GM13976 (cell line): ENCODE results near the gene FAM221B.

Source experiments
- DNase-seq: peaks from one replicate; pipeline ENCODE4 v3.0.0; 2012; ENCODE audit warnings: low spot score
- CTCF ChIP-seq: IDR thresholded peaks from 2 replicates; pipeline ENCODE4 v1.5.1; 2012; ENCODE audit warnings: borderline replicate concordance, mild to moderate bottlenecking; ENCODE audit not compliant: insufficient read depth; ENCODE audit errors: extremely low read depth, missing control alignments, control extremely low read depth
- in situ Hi-C: fragments of 300-500 bp; cut with MboI; formaldehyde crosslinking; loops from one replicate; pipeline ENCODE4 v1.12.0; 2022; ENCODE audit warnings: low sequenced_read_pairs, mixed read lengths, inconsistent platforms; ENCODE audit not compliant: unreplicated experiment

The FAM221B gene

GRCh38 chr9:35835216-35835632 lies 6.7 kb upstream of the FAM221B start:
- DNase-seq, result no peak
- in situ Hi-C loops, result no loop called here
- no peak for TF ChIP-seq CTCF

GRCh38 chr9:35834260-35835215 lies 6.0 kb upstream of the FAM221B start:
- TF ChIP-seq CTCF, result no peak
- in situ Hi-C loops, result no loop called here
- no peak for DNase-seq

- in situ Hi-C loops, result no loop called here
- no peak for DNase-seq
These were observed 4.3 kb upstream of the FAM221B start for GRCh38 chr9:35832814-35833213.

GRCh38 chr9:35831040-35831439 lies 2.5 kb upstream of the FAM221B start:
- in situ Hi-C loops, result no loop called here
- no peak for TF ChIP-seq CTCF
- DNase-seq, result no peak

More at GRCh38 chr9:35832814-35833213, 4.3 kb upstream of the FAM221B start:
- TF ChIP-seq CTCF, result no peak

- in situ Hi-C loops, result loop anchor here (10.0 kb wide), 1 partner anchor 55 kb away; no protein-coding TSS in a partner anchor
- DNase-seq, result no peak
- no peak for TF ChIP-seq CTCF
These were observed 1.2 kb upstream of the FAM221B start for GRCh38 chr9:35829764-35830096.

GRCh38 chr9:35829084-35829763 lies 692 bp upstream of the FAM221B start, which contains the start of gene TMEM8B:
TMEM8B (plus strand) TSS chr9:35829228; CDS start chr9:35829448, 220 bp downstream.
- DNase-seq, result peak; percentile 96
- no peak for TF ChIP-seq CTCF
- in situ Hi-C loops, result loop anchor here (10.0 kb wide), 1 partner anchor 56 kb away; no protein-coding TSS in a partner anchor
